Ascending aorta (tissue), 2 donors: ENCODE measurements around the gene DYNC1LI1. TPM values are rescaled to one million over a fixed set of nuclear protein-coding genes. Genes with fewer than 3 reads are reported as not detected.
"Not testable (repeated sequence)": the region's sequence is repeated elsewhere in the genome, so short reads cannot be mapped to it uniquely, and the experiment has no call there.

Experiments used
- DNase-seq, 2 donors: peaks; one replicate each; pipeline ENCODE4 v3.0.0-alpha.2; 2019; ENCODE audit warnings: low spot score in 2 of 2
- H3K27ac ChIP-seq, 2 donors: fragments of 200-600 bp; sonication (generic); one replicate each; pipeline ENCODE4 v1.5.1; 2016 to 2017; ENCODE audit warnings: mild to moderate bottlenecking in 1 of 2
- H3K27me3 ChIP-seq: fragments of 200-600 bp; sonication (generic); one replicate; pipeline ENCODE4 v1.5.1; 2017
- H3K36me3 ChIP-seq, 2 donors: fragments of 200-600 bp; sonication (generic); one replicate each; pipeline ENCODE4 v1.5.1; 2016
- H3K4me1 ChIP-seq, 2 donors: fragments of 200-600 bp; sonication (generic); one replicate each; pipeline ENCODE4 v1.5.1; 2016 to 2017; ENCODE audit warnings: mild to moderate bottlenecking in 1 of 2
- H3K4me3 ChIP-seq, 2 donors: fragments of 200-600 bp; sonication (generic); one replicate each; pipeline ENCODE4 v1.5.1; 2016 to 2017; ENCODE audit warnings: mild to moderate bottlenecking in 1 of 2
- H3K9me3 ChIP-seq, 2 donors: fragments of 200-600 bp; sonication (generic); one replicate each; pipeline ENCODE4 v1.5.1; 2016
- CTCF ChIP-seq, 3 experiments: fragments of 200-600 bp in 2 of 3; fragments of 450-650 bp in 1 of 3; sonication (generic) in 2 of 3; IDR thresholded peaks; one replicate each; pipeline ENCODE4 v1.5.1; 2016 to 2019; ENCODE audit warnings: antibody characterized with exemption in 3 of 3, mild to moderate bottlenecking in 1 of 3, moderate library complexity in 1 of 3
- intact Hi-C: fragments of 100-400 bp; cut with DNase I; formaldehyde crosslinking; loops from one replicate; pipeline ENCODE4 v1.15.1; 2023
- total RNA-seq: library from RNA; depleted of rRNA; stranded (reverse); fragments of >200 nt; gene quantifications from one replicate; pipeline ENCODE4 v1.1.0, GENCODE V29; 2016

DYNC1LI1 gene
- total RNA-seq, 1 donor from 2014 or later: 22.1 TPM

GRCh38 chr3:32540899-32541298, 29.8 kb downstream of the DYNC1LI1 start:
- no peaks in the 10 kb centered on the region for H3K27me3 ChIP-seq
- no peak for TF ChIP-seq CTCF (IDR thresholded peaks at IDR 0.05)
- H3K36me3 ChIP-seq: peaks cover 11 to 17% of the 10 kb centered on the region in 2 donors
- no peaks in the 10 kb centered on the region for H3K4me1 ChIP-seq
- DNase-seq: no peak
- intact Hi-C loops: no loop called here
- H3K4me3 ChIP-seq: no peak overlapping the region
- no peaks in the 10 kb centered on the region for H3K9me3 ChIP-seq
- no peak overlapping the region for H3K27ac ChIP-seq

DNA sequence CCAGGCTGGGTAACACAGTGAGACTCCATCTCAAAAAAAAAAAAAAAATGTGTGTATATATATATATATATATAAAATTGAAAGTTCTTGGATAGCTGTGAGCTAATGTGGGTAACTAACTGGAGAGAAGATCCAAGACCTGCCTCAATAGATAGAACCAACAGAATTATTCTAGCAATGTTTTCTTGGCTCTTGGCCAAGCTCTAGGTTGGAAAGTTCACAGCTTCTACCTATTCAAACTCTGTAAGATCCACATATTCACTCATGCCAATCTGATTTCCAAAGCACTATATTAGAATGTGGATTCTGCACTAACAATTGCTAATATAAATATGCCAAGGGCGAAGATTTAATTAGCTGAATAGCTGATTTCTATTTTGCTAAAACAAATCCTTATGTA, 38.2 kb downstream of the DYNC1LI1 start:
- Histone ChIP-seq H3K4me1 (no peaks in the 10 kb centered on the region), H3K27ac (no peak overlapping the region), H3K27me3 (no peaks in the 10 kb centered on the region), H3K36me3 (peaks cover 21 to 36% of the 10 kb centered on the region in 2 donors), H3K4me3 (no peak overlapping the region), H3K9me3 (no peaks in the 10 kb centered on the region)
- no peak for DNase-seq
- no peak for TF ChIP-seq CTCF (IDR thresholded peaks at IDR 0.05)
- intact Hi-C loops: no loop called here

- no peaks in the 10 kb centered on the region for H3K9me3 ChIP-seq
- DNase-seq: no peak
- H3K4me1 ChIP-seq: no peaks in the 10 kb centered on the region
- TF ChIP-seq CTCF (IDR thresholded peaks at IDR 0.05): no peak
- H3K36me3 ChIP-seq: peaks cover 33 to 49% of the 10 kb centered on the region in 2 donors
- no peak overlapping the region for H3K4me3 ChIP-seq
- no peak overlapping the region for H3K27ac ChIP-seq
- no peaks in the 10 kb centered on the region for H3K27me3 ChIP-seq
- intact Hi-C loops: no loop called here
Measured at GRCh38 chr3:32531010-32531647, 39.5 kb downstream of the DYNC1LI1 start.

- DNase-seq: no peak
- Histone ChIP-seq H3K4me3 (no peak overlapping the region), H3K27ac (no peak overlapping the region), H3K4me1 (no peaks in the 10 kb centered on the region), H3K9me3 (no peaks in the 10 kb centered on the region), H3K27me3 (no peaks in the 10 kb centered on the region), H3K36me3 (peaks cover 29 to 41% of the 10 kb centered on the region in 2 donors)
- TF ChIP-seq CTCF (IDR thresholded peaks at IDR 0.05): no peak
- intact Hi-C loops: no loop called here
Measured at GRCh38 chr3:32525720-32526119, 44.9 kb downstream of the DYNC1LI1 start.

- Histone ChIP-seq H3K9me3 (no peaks in the 10 kb centered on the region), H3K4me1 (no peaks in the 10 kb centered on the region), H3K27ac (no peak overlapping the region), H3K4me3 (no peak overlapping the region), H3K27me3 (no peaks in the 10 kb centered on the region), H3K36me3 (peaks cover 20 to 27% of the 10 kb centered on the region in 2 donors)
- intact Hi-C loops: no loop called here
- no peak for TF ChIP-seq CTCF (IDR thresholded peaks at IDR 0.05)
- no peak for DNase-seq
Measured at GRCh38 chr3:32522682-32523081, 48.0 kb downstream of the DYNC1LI1 start.

DNA sequence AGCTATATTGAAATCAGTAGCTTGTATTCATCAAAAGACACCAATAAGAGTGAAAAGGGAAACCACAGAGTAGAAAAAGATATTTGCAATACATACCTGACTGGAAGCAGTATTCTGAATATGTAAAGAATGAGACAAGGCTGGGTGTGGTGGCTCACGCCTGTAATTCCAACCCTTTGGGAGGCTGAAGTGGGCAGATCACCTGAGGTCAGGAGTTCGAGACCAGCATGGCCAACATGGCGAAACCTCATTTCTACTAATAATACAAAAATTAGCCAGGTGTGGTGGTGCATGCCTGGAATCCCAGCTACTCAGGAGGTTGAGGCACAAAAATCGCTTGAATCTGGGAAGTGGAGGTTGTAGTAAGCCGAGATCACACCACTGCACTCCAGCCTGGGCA, 51.7 kb downstream of the DYNC1LI1 start:
- H3K4me3 ChIP-seq, intact Hi-C loops, H3K9me3 ChIP-seq, H3K4me1 ChIP-seq, DNase-seq, H3K27me3 ChIP-seq, H3K27ac ChIP-seq, H3K36me3 ChIP-seq: not testable (repeated sequence)

DNA sequence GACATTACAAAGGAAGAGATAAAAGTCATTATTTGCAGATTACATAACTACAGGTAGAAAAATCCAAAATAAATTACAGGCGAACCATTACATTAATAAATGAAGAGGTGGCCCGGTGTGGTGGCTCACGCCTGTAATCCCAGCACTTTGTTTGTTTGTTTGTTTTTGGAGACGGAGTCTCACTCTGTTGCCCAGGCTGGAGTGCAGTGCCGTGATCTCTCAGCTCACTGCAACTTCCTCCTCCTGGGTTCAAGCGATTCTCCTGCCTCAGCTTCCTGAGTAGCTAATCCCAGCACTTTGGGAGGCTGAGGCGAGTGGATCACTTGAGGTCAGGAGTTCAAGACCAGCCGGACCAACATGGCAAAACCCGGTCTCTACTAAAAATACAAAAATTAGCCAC, 53.9 kb downstream of the DYNC1LI1 start:
- H3K4me1 ChIP-seq, H3K27ac ChIP-seq, DNase-seq, intact Hi-C loops, H3K9me3 ChIP-seq, H3K36me3 ChIP-seq, H3K27me3 ChIP-seq, H3K4me3 ChIP-seq: not testable (repeated sequence)
